ENCODE measurements around the gene MT1B. TPM values are rescaled to one million over a fixed set of nuclear protein-coding genes. Genes with fewer than 3 reads are reported as not detected.
A peak's percentile ranks its signal among the peaks of the same experiment; 100 is the strongest.
"Not testable (repeated sequence)": the region's sequence is repeated elsewhere in the genome, so short reads cannot be mapped to it uniquely, and the experiment has no call there.

The MT1B gene
- total and polyA plus RNA-seq, 2 donors: 4.7 TPM; not detected in 1

GRCh38 chr16:56615353-56615752 is 36.3 kb upstream of the MT1B start:
- Histone ChIP-seq H3K9me3 (ENCODE audit: control insufficient read depth in 2 of 2, insufficient read depth in 1 of 2, low read length in 1 of 2) (no peaks in the 10 kb centered on the region), H3K4me3 (ENCODE audit: low read length in 2 of 2) (no peak overlapping the region), H3K4me1 (ENCODE audit: control insufficient read depth in 2 of 2, insufficient read depth in 2 of 2, low read length in 2 of 2) (peaks cover 4 to 18% of the 10 kb centered on the region in 2 donors), H3K27me3 (ENCODE audit: control insufficient read depth in 2 of 2, insufficient read depth in 1 of 2, low read length in 1 of 2) (peaks cover 15 to 53% of the 10 kb centered on the region in 2 donors), H3K36me3 (ENCODE audit: control insufficient read depth in 2 of 2, insufficient read depth in 2 of 2, low read length in 1 of 2) (no peaks in the 10 kb centered on the region), H3K27ac (ENCODE audit: low read depth in 1 of 2, low read length in 1 of 2) (no peak overlapping the region)
- DNase-seq (ENCODE audit: low read depth in 6 of 9, low spot score in 9 of 9): no peak
- 96% methylated on average over 3 of the region's 3 CpGs for WGBS

- 47% methylated on average over 23 of the region's 23 CpGs for WGBS
- Histone ChIP-seq H3K27ac (ENCODE audit: low read depth in 1 of 2, low read length in 1 of 2) (no peak overlapping the region), H3K27me3 (ENCODE audit: control insufficient read depth in 2 of 2, insufficient read depth in 1 of 2, low read length in 1 of 2) (peaks cover 15 to 59% of the 10 kb centered on the region in 2 donors), H3K4me3 (ENCODE audit: low read length in 2 of 2) (peak overlapping the region in 1 of 2 donors; percentile 10), H3K9me3 (ENCODE audit: control insufficient read depth in 2 of 2, insufficient read depth in 1 of 2, low read length in 1 of 2) (no peaks in the 10 kb centered on the region), H3K4me1 (ENCODE audit: control insufficient read depth in 2 of 2, insufficient read depth in 2 of 2, low read length in 2 of 2) (peaks cover 0 to 12% of the 10 kb centered on the region in 2 donors), H3K36me3 (ENCODE audit: control insufficient read depth in 2 of 2, insufficient read depth in 2 of 2, low read length in 1 of 2) (no peaks in the 10 kb centered on the region)
- DNase-seq (ENCODE audit: low read depth in 6 of 9, low spot score in 9 of 9): no peak
Measured at GRCh38 chr16:56616608-56617211, 35.0 kb upstream of the MT1B start.

GRCh38 chr16:56617212-56618085 is 34.2 kb upstream of the MT1B start:
- Histone ChIP-seq H3K4me3 (ENCODE audit: low read length in 2 of 2) (peak overlapping the region in 1 of 2 donors; percentile 10), H3K4me1 (ENCODE audit: control insufficient read depth in 2 of 2, insufficient read depth in 2 of 2, low read length in 2 of 2) (peaks cover 0 to 12% of the 10 kb centered on the region in 2 donors), H3K27me3 (ENCODE audit: control insufficient read depth in 2 of 2, insufficient read depth in 1 of 2, low read length in 1 of 2) (peaks cover 15 to 64% of the 10 kb centered on the region in 2 donors), H3K27ac (ENCODE audit: low read depth in 1 of 2, low read length in 1 of 2) (no peak overlapping the region), H3K9me3 (ENCODE audit: control insufficient read depth in 2 of 2, insufficient read depth in 1 of 2, low read length in 1 of 2) (no peaks in the 10 kb centered on the region), H3K36me3 (ENCODE audit: control insufficient read depth in 2 of 2, insufficient read depth in 2 of 2, low read length in 1 of 2) (no peaks in the 10 kb centered on the region)
- 4% methylated on average over 41 of the region's 41 CpGs for WGBS
- peak in 4 of 9 donors; percentile 25 to 51 (median 37) for DNase-seq (ENCODE audit: low read depth in 6 of 9, low spot score in 9 of 9)

- 51% methylated on average over 6 of the region's 6 CpGs for WGBS
- Histone ChIP-seq H3K27me3 (ENCODE audit: control insufficient read depth in 2 of 2, insufficient read depth in 1 of 2, low read length in 1 of 2) (peaks cover 15 to 68% of the 10 kb centered on the region in 2 donors), H3K9me3 (ENCODE audit: control insufficient read depth in 2 of 2, insufficient read depth in 1 of 2, low read length in 1 of 2) (no peaks in the 10 kb centered on the region), H3K4me3 (ENCODE audit: low read length in 2 of 2) (no peak overlapping the region), H3K4me1 (ENCODE audit: control insufficient read depth in 2 of 2, insufficient read depth in 2 of 2, low read length in 2 of 2) (peaks cover 0 to 12% of the 10 kb centered on the region in 2 donors), H3K27ac (ENCODE audit: low read depth in 1 of 2, low read length in 1 of 2) (no peak overlapping the region), H3K36me3 (ENCODE audit: control insufficient read depth in 2 of 2, insufficient read depth in 2 of 2, low read length in 1 of 2) (no peaks in the 10 kb centered on the region)
- no peak for DNase-seq (ENCODE audit: low read depth in 6 of 9, low spot score in 9 of 9)
Measured at GRCh38 chr16:56618138-56618537, 33.5 kb upstream of the MT1B start.

- no peak for DNase-seq (ENCODE audit: low read depth in 6 of 9, low spot score in 9 of 9)
- Histone ChIP-seq H3K27me3 (ENCODE audit: control insufficient read depth in 2 of 2, insufficient read depth in 1 of 2, low read length in 1 of 2) (peaks cover 26 to 83% of the 10 kb centered on the region in 2 donors), H3K36me3 (ENCODE audit: control insufficient read depth in 2 of 2, insufficient read depth in 2 of 2, low read length in 1 of 2) (no peaks in the 10 kb centered on the region), H3K4me3 (ENCODE audit: low read length in 2 of 2) (no peak overlapping the region), H3K4me1 (ENCODE audit: control insufficient read depth in 2 of 2, insufficient read depth in 2 of 2, low read length in 2 of 2) (peaks cover 0 to 12% of the 10 kb centered on the region in 2 donors), H3K9me3 (ENCODE audit: control insufficient read depth in 2 of 2, insufficient read depth in 1 of 2, low read length in 1 of 2) (no peaks in the 10 kb centered on the region), H3K27ac (ENCODE audit: low read depth in 1 of 2, low read length in 1 of 2) (no peak overlapping the region)
- WGBS: 90% methylated on average over 8 of the region's 8 CpGs
Measured at GRCh38 chr16:56620339-56620897, 31.3 kb upstream of the MT1B start.

- H3K27ac ChIP-seq (ENCODE audit: low read depth in 1 of 2, low read length in 1 of 2); DNase-seq (ENCODE audit: low read depth in 6 of 9, low spot score in 9 of 9): not testable (repeated sequence)
Measured at GRCh38 chr16:56621665-56622445, 29.8 kb upstream of the MT1B start.

GRCh38 chr16:56623184-56623583 is 28.5 kb upstream of the MT1B start:
- 97% methylated on average over 5 of the region's 5 CpGs for WGBS
- DNase-seq (ENCODE audit: low read depth in 6 of 9, low spot score in 9 of 9); H3K4me3 ChIP-seq (ENCODE audit: low read length in 2 of 2); H3K27ac ChIP-seq (ENCODE audit: low read depth in 1 of 2, low read length in 1 of 2); H3K4me1 ChIP-seq (ENCODE audit: control insufficient read depth in 2 of 2, insufficient read depth in 2 of 2, low read length in 2 of 2); H3K36me3 ChIP-seq (ENCODE audit: control insufficient read depth in 2 of 2, insufficient read depth in 2 of 2, low read length in 1 of 2); H3K9me3 ChIP-seq (ENCODE audit: control insufficient read depth in 2 of 2, insufficient read depth in 1 of 2, low read length in 1 of 2): not testable (repeated sequence)
- H3K27me3 ChIP-seq (ENCODE audit: control insufficient read depth in 2 of 2, insufficient read depth in 1 of 2, low read length in 1 of 2): peaks cover 35 to 81% of the 10 kb centered on the region in 2 donors

More at GRCh38 chr16:56621665-56622445, 29.8 kb upstream of the MT1B start:
- H3K9me3 ChIP-seq (ENCODE audit: control insufficient read depth in 2 of 2, insufficient read depth in 1 of 2, low read length in 1 of 2); H3K36me3 ChIP-seq (ENCODE audit: control insufficient read depth in 2 of 2, insufficient read depth in 2 of 2, low read length in 1 of 2); H3K4me3 ChIP-seq (ENCODE audit: low read length in 2 of 2): not testable (repeated sequence)
- Histone ChIP-seq H3K27me3 (ENCODE audit: control insufficient read depth in 2 of 2, insufficient read depth in 1 of 2, low read length in 1 of 2) (peaks cover 33 to 84% of the 10 kb centered on the region in 2 donors), H3K4me1 (ENCODE audit: control insufficient read depth in 2 of 2, insufficient read depth in 2 of 2, low read length in 2 of 2) (peaks cover 0 to 14% of the 10 kb centered on the region in 2 donors)
- WGBS: 87% methylated on average over 4 of the region's 4 CpGs

GRCh38 chr16:56623637-56624036 is 28.0 kb upstream of the MT1B start:
- 96% methylated on average over 2 of the region's 2 CpGs for WGBS
- Histone ChIP-seq H3K4me1 (ENCODE audit: control insufficient read depth in 2 of 2, insufficient read depth in 2 of 2, low read length in 2 of 2) (peaks cover 0 to 5% of the 10 kb centered on the region in 2 donors), H3K4me3 (ENCODE audit: low read length in 2 of 2) (no peak overlapping the region), H3K27me3 (ENCODE audit: control insufficient read depth in 2 of 2, insufficient read depth in 1 of 2, low read length in 1 of 2) (peaks cover 32 to 81% of the 10 kb centered on the region in 2 donors), H3K36me3 (ENCODE audit: control insufficient read depth in 2 of 2, insufficient read depth in 2 of 2, low read length in 1 of 2) (no peaks in the 10 kb centered on the region), H3K27ac (ENCODE audit: low read depth in 1 of 2, low read length in 1 of 2) (no peak overlapping the region), H3K9me3 (ENCODE audit: control insufficient read depth in 2 of 2, insufficient read depth in 1 of 2, low read length in 1 of 2) (no peaks in the 10 kb centered on the region)
- DNase-seq (ENCODE audit: low read depth in 6 of 9, low spot score in 9 of 9): no peak

Data from thymus (tissue), 11 donors.